Mammary epithelial cell (primary cell): Measurements from ENCODE around the gene MIA.

Experiments used
- EZH2 ChIP-seq: IDR thresholded peaks from 2 replicates; pipeline ENCODE4 v1.6.1; 2012; ENCODE audit warnings: low read length, inconsistent platforms, borderline replicate concordance
- TF ChIP-seq, protein P1 (sequence below), 2 donors: IDR thresholded peaks in 1 of 2; conservative IDR thresholded peaks in 1 of 2; 2 replicates each; pipeline ENCODE4 v1.5.1; 2011 to 2012; ENCODE audit warnings: inconsistent platforms in 2 of 2, low read length in 2 of 2, mild to moderate bottlenecking in 2 of 2, control low read depth in 1 of 2, low read depth in 1 of 2; ENCODE audit not compliant: insufficient read depth in 1 of 2; ENCODE audit errors: extremely low read depth in 1 of 2

DNA sequence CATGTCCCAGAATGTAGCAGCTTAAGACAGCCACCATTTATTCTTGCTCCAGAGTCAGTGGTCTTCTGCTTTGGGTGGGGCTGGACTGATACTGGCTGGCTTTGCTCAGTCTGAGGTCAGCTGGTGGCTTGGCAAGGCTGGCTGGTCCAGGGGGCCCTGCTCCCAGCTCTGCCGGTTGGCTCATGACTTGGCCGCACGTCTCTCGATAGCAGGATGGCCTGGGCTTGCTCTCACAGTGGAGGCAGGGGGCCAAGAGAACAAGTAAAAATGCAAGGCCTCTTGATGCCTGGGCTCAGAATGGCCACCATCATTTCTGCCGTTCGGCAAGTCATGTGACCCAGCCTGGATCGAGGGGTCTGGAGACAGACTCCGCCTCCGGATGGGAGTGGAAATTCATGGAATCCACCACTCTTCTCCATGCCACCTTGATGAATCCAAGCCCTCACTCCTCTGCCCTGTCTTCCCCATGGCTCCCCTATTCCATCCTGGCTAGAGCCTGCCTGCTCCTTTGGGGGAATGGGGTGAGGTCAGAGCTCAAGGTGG, 38.1 kb upstream of the MIA start:
- TF ChIP-seq, protein P1, sequence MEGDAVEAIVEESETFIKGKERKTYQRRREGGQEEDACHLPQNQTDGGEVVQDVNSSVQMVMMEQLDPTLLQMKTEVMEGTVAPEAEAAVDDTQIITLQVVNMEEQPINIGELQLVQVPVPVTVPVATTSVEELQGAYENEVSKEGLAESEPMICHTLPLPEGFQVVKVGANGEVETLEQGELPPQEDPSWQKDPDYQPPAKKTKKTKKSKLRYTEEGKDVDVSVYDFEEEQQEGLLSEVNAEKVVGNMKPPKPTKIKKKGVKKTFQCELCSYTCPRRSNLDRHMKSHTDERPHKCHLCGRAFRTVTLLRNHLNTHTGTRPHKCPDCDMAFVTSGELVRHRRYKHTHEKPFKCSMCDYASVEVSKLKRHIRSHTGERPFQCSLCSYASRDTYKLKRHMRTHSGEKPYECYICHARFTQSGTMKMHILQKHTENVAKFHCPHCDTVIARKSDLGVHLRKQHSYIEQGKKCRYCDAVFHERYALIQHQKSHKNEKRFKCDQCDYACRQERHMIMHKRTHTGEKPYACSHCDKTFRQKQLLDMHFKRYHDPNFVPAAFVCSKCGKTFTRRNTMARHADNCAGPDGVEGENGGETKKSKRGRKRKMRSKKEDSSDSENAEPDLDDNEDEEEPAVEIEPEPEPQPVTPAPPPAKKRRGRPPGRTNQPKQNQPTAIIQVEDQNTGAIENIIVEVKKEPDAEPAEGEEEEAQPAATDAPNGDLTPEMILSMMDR (conservative IDR thresholded peaks at IDR 0.05 in 1 of 2, IDR thresholded peaks at IDR 0.05 in 1 of 2; ENCODE audit: extremely low read depth in 1 of 2, insufficient read depth in 1 of 2, low read depth in 1 of 2, low read length in 2 of 2): no peak
- TF ChIP-seq EZH2: no peak
